GM20000 (cell line): Measurements from ENCODE around the gene RARRES2.

Experiments used
- DNase-seq: peaks from one replicate; pipeline ENCODE4 v3.0.0; 2012; ENCODE audit warnings: low spot score
- TF ChIP-seq, protein P1 (sequence below): IDR thresholded peaks from 2 replicates; pipeline ENCODE4 v1.5.1; 2012; ENCODE audit warnings: mild to moderate bottlenecking, control low read depth; ENCODE audit errors: extremely low read depth, missing control alignments

The RARRES2 gene

DNA sequence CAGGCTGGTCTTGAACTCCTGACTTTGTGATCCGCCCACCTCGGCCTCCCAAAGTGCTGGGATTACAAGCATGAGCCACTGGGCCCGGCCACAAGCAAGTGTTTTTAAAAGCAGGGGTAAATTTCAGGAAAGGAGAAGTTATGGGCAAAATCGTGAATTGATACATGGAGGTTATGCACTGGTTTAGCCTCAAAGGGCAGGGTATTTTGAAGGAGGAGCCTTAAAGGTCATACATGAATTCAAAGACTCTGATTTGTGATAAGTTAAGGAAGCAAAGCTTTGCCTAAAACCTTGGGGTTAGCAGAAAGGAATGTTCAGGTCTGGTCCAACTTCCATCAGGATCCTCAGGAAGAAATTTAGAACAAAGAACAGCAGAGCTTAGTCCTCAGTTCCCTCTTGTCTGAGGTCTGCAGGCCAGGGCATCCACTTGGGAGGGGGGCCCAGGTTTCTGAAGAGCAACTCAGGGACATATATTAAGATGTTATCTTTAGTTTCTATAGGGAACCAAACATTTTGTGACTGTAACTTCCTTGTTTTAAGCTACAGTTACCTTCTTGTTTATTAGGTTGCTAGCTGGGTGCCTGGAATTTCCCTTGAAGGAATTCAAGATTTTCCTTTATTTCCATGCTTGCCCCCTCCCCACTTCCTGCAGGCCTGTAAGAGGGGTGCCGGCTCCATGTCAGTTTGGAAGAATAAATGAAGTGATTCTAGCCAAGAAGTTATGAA, 24.4 kb upstream of the RARRES2 start:
- no peak for DNase-seq
- TF ChIP-seq, protein P1, sequence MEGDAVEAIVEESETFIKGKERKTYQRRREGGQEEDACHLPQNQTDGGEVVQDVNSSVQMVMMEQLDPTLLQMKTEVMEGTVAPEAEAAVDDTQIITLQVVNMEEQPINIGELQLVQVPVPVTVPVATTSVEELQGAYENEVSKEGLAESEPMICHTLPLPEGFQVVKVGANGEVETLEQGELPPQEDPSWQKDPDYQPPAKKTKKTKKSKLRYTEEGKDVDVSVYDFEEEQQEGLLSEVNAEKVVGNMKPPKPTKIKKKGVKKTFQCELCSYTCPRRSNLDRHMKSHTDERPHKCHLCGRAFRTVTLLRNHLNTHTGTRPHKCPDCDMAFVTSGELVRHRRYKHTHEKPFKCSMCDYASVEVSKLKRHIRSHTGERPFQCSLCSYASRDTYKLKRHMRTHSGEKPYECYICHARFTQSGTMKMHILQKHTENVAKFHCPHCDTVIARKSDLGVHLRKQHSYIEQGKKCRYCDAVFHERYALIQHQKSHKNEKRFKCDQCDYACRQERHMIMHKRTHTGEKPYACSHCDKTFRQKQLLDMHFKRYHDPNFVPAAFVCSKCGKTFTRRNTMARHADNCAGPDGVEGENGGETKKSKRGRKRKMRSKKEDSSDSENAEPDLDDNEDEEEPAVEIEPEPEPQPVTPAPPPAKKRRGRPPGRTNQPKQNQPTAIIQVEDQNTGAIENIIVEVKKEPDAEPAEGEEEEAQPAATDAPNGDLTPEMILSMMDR = no peak

DNA sequence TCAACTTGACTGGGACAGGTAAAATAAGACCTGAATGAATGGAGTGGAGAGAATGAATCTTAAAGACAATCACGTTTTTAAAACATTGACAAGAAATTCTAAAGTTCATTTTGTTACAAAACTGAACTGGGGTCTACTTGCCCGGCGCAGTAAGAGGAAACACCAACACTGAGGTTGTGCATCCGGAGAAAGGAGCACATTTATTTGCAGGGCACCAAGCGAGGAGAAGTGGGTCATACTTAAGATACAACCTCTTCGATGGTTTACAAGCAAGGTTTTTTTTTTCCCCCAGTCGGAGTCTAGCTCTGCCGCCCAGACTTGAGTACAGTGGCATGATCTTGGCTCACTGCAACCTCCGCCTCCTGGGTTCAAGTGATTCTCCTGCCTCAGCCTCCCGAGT, 23.8 kb upstream of the RARRES2 start:
- TF ChIP-seq, protein P1 = no peak

DNA sequence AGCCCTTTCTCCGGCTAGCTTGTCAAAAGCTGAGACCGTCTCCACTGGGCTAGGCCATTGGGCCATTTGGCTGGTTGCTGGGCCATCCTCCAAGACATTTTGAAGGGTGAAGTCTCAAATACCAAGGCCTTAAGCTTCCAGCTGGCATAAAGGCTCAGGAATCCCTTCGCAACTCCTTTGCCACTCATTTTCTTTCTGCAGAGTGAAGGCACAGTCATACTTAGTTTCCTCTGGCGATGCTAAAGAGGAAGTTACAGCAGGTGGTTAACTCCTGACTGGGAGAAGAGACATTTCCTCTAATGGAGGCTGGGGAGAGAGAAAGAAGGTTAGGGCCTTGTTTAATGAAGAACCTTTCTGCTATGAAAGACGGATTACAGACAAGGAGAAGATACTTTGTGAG, 22.4 kb upstream of the RARRES2 start:
- DNase-seq = peak; percentile 62

More for the DNA sequence above, 23.8 kb upstream of the RARRES2 start:
- no peak for DNase-seq

DNA sequence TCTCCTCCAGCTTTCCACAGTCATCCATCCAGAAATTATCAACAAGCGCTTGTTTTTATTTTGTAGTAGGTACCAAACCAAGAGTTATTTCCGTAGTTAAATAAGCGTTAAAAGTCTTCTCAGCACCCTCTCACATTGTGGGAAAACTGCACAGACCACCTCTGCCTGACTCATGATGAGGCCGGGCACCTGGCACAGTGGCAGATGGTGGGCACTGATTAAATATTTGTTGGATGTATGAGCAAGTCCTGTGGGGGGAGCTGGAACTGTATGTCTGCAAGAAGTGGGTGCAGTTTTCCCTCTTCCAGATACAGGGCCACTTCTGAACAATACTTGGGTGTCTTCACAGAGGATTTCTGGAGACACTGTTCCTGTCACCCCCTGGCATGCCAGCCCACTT, 21.9 kb upstream of the RARRES2 start:
- TF ChIP-seq, protein P1 = no peak
- DNase-seq = no peak

More for the DNA sequence above, 22.4 kb upstream of the RARRES2 start:
- TF ChIP-seq, protein P1 = no peak

DNA sequence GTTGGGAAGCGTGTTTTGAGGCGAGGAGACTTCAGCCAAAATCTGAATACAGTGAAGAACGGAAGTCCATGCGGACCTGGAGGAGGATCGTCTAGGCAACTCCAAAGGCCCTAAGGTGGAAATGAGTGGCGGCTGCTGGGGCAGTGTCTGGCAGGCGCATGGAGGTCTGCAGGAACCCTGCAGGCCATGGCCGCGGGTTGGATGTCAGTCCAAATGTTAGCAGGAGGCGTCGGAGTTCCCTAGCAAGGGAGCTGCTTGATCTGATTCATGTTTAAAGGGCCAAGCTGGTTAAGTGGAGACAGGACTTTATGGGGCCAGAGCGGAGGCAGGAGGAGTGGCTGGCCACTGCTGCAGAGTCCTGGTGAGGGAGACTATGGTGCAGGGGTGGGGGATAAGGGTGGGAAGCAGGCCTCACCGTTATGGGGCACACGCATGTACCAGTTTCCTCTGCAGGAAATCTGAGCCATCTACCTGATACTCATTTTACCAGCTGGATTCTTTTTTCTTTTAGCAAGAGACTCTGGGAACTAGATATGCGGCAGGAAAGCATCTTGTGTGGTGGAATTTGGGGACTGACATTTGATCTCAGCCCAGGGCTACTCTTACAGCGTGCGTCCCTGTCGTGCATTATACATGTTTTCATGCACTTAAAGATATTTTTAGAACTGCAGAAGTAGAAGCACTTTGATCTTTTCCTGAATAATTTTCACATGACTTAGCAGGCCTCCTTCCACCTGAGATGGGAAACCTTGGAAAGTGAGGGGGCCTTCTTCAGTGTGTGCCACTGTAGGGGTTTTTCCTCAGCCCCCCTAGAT, 20.6 kb upstream of the RARRES2 start:
- TF ChIP-seq, protein P1 = no peak
- DNase-seq = no peak

DNA sequence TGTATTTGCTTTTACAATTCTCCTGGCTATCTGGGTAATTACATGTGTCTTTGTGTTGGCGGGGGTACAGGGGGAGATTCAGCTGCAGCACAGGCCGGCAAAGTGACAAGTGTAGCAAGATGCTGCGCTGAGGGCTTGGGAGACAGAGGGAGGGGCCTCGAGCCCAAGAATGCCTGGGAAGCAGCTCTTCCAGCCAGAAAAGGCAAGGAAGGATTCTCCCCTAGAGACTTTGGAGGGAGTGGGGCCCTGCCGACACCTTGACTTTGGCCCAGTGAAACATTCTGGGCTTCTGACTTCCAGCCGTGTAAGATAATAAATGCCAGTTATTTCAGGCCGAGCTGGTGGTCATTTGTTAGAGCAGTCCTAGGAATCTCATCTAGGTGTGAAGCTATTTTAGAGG, 20.0 kb upstream of the RARRES2 start:
- TF ChIP-seq, protein P1 = no peak
- no peak for DNase-seq
